Esophagus muscularis mucosa (tissue), 4 donors: ENCODE results near the gene POC1A. TPM values are rescaled to one million over a fixed set of nuclear protein-coding genes. Genes with fewer than 3 reads are reported as not detected.

ENCODE experiments used
- DNase-seq: peaks from one replicate; pipeline ENCODE4 v3.0.0-alpha.2; 2017; ENCODE audit errors: extremely low spot score
- H3K27ac ChIP-seq, 4 donors: fragments of 200-600 bp; sonication (generic); replicated peaks in 1 of 4; 1 replicate in 3 of 4; 2 replicates in 1 of 4; pipeline ENCODE4 v1.5.1; 2016 to 2019; ENCODE audit warnings: mild to moderate bottlenecking in 1 of 4
- H3K27me3 ChIP-seq, 4 donors: fragments of 200-600 bp; sonication (generic); one replicate each; pipeline versions ENCODE4 v1.5.1 to v1.6.0; 2016 to 2019
- H3K36me3 ChIP-seq, 4 donors: fragments of 200-600 bp; sonication (generic); one replicate each; pipeline ENCODE4 v1.5.1; 2016 to 2019
- H3K4me1 ChIP-seq, 4 donors: fragments of 200-600 bp; sonication (generic); one replicate each; pipeline ENCODE4 v1.5.1; 2016 to 2019
- H3K4me3 ChIP-seq, 4 donors: fragments of 200-600 bp; sonication (generic); 1 replicate in 2 of 4; 2 replicates in 2 of 4; pipeline ENCODE4 v1.5.1; 2016 to 2019; ENCODE audit warnings: mild to moderate bottlenecking in 4 of 4, moderate library complexity in 1 of 4
- H3K9me3 ChIP-seq, 4 donors: fragments of 200-600 bp; sonication (generic); 1 replicate in 3 of 4; 2 replicates in 1 of 4; pipeline ENCODE4 v1.5.1; 2016 to 2019
- CTCF ChIP-seq, 3 experiments: fragments of 200-600 bp in 2 of 3; fragments of 450-650 bp in 1 of 3; sonication (generic) in 2 of 3; IDR thresholded peaks; one replicate each; pipeline ENCODE4 v1.5.1; 2017 to 2019; ENCODE audit warnings: antibody characterized with exemption in 3 of 3, mild to moderate bottlenecking in 2 of 3, moderate library complexity in 1 of 3
- EP300 ChIP-seq: sonication (generic); formaldehyde crosslinking; IDR thresholded peaks from one replicate; pipeline ENCODE4 v1.6.1; 2017; ENCODE audit warnings: antibody characterized with exemption
- POLR2A ChIP-seq: fragments of 450-650 bp; IDR thresholded peaks from one replicate; pipeline ENCODE4 v1.6.1; 2017; ENCODE audit warnings: antibody characterized with exemption, moderate library complexity, mild to moderate bottlenecking, low read depth
- POLR2AphosphoS5 ChIP-seq, 2 donors: sonication (generic); formaldehyde crosslinking; IDR thresholded peaks; one replicate each; pipeline ENCODE4 v1.6.1; 2017; ENCODE audit warnings: antibody characterized with exemption in 2 of 2
- WGBS: methylation state at CpG from one replicate; pipeline ENCODE4 v1.1.5; 2018; 5-methylcytosine and 5-hydroxymethylcytosine counted together
- intact Hi-C: fragments of 100-400 bp; cut with DNase I; formaldehyde crosslinking; loops from one replicate; pipeline ENCODE4 v1.15.1; 2023
- total RNA-seq, 4 donors: library from RNA; depleted of rRNA; stranded (reverse); fragments of >200 nt; gene quantifications; one replicate each; pipeline versions ENCODE4 v1.1.0 to v1.2.1, GENCODE V29; 2016

Gene POC1A
- total RNA-seq, 4 donors from 2014 or later = 0.71 to 2.1 (median 1.2) TPM

- Histone ChIP-seq H3K27ac (peak overlapping the region in 1 of 4 donors; percentile 30), H3K36me3 (no peaks in the 10 kb centered on the region), H3K27me3 (no peaks in the 10 kb centered on the region), H3K9me3 (no peaks in the 10 kb centered on the region), H3K4me1 (peaks cover 22 to 32% (median 29%) of the 10 kb centered on the region in 4 donors), H3K4me3 (no peak overlapping the region)
- intact Hi-C loops = no loop called here
- TF ChIP-seq POLR2A (no peak), EP300 (no peak), CTCF (IDR thresholded peaks at IDR 0.05) (no peak), POLR2AphosphoS5 (IDR thresholded peaks at IDR 0.05) (no peak)
- 90% methylated on average over 2 of the region's 2 CpGs for whole genome bisulfite sequencing
- no peak for DNase-seq
Observed at GRCh38 chr3:52110502-52110901, 43.7 kb downstream of the POC1A start.

- Histone ChIP-seq H3K27ac (peak overlapping the region in 1 of 4 donors; percentile 30), H3K27me3 (no peaks in the 10 kb centered on the region), H3K36me3 (no peaks in the 10 kb centered on the region), H3K4me3 (no peak overlapping the region), H3K9me3 (no peaks in the 10 kb centered on the region), H3K4me1 (peaks cover 22 to 32% (median 29%) of the 10 kb centered on the region in 4 donors)
- no peak for TF ChIP-seq POLR2AphosphoS5 (IDR thresholded peaks at IDR 0.05)
- TF ChIP-seq POLR2A = no peak
- TF ChIP-seq EP300 = no peak
- no peak for TF ChIP-seq CTCF (IDR thresholded peaks at IDR 0.05)
- intact Hi-C loops = no loop called here
- 65% methylated on average over 8 of the region's 8 CpGs for WGBS
- no peak for DNase-seq
Observed at GRCh38 chr3:52109611-52110301, 44.5 kb downstream of the POC1A start.

- Histone ChIP-seq H3K4me3 (no peak overlapping the region), H3K36me3 (no peaks in the 10 kb centered on the region), H3K9me3 (no peaks in the 10 kb centered on the region), H3K4me1 (peaks cover 22 to 32% (median 29%) of the 10 kb centered on the region in 4 donors), H3K27ac (peak overlapping the region in 2 of 4 donors; percentile 1 to 4), H3K27me3 (no peaks in the 10 kb centered on the region)
- TF ChIP-seq POLR2A (no peak), CTCF (IDR thresholded peaks at IDR 0.05) (peak in 2 of 3 experiments; percentile 12 to 17), EP300 (no peak), POLR2AphosphoS5 (IDR thresholded peaks at IDR 0.05) (no peak)
- no peak for DNase-seq
- intact Hi-C loops = no loop called here
- 58% methylated on average over 19 of the region's 20 CpGs for WGBS
Observed at GRCh38 chr3:52108302-52109232, 45.7 kb downstream of the POC1A start.

DNA sequence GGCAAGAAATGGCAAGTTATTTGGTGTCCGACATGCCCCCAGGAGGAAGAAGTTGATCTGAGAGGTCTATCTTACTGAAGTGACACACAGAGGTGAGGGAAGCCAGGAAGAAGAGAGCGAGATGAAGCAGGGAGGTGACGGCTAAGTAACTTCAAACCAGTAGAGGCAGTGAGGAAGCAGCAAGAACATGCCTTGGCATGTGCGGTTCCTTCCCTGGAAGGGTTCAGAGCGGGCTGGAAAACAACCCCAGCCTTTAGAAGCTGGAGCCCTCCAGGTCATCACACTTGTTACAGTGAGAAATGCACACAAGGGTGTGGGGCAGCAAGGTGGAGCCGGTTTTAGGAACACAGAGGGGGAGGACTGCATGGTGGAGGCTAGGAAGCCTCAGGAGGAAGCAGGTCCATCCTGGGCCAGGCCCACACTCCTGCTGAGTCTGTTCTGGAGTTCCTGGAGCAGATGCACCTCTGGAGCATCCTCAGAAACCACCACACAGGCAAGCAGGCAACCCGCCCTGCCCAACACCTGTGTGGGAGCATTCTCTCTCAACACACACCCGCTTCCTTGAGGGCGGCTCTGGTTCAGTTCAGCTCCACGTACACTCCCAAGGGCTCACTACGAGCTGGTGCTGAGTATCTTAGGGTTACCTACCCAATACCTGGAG is 47.1 kb downstream of the POC1A start:
- Histone ChIP-seq H3K4me3 (no peak overlapping the region), H3K27ac (no peak overlapping the region), H3K36me3 (no peaks in the 10 kb centered on the region), H3K9me3 (no peaks in the 10 kb centered on the region), H3K4me1 (peaks cover 22 to 32% (median 29%) of the 10 kb centered on the region in 4 donors), H3K27me3 (no peaks in the 10 kb centered on the region)
- DNase-seq = no peak
- TF ChIP-seq POLR2AphosphoS5 (IDR thresholded peaks at IDR 0.05) = no peak
- TF ChIP-seq CTCF (IDR thresholded peaks at IDR 0.05) = no peak
- no peak for TF ChIP-seq EP300
- TF ChIP-seq POLR2A = no peak
- 87% methylated on average over 10 of the region's 11 CpGs for WGBS
- intact Hi-C loops = no loop called here
